CD4-positive, alpha-beta T cell treated with Interleukin-15 for 4 hours (primary cell): ENCODE data around the gene FADS3.

Source experiments
- DNase-seq: peaks from one replicate; pipeline ENCODE4 v3.0.0-alpha.2; 2020; ENCODE audit warnings: low spot score

The FADS3 gene

DNA sequence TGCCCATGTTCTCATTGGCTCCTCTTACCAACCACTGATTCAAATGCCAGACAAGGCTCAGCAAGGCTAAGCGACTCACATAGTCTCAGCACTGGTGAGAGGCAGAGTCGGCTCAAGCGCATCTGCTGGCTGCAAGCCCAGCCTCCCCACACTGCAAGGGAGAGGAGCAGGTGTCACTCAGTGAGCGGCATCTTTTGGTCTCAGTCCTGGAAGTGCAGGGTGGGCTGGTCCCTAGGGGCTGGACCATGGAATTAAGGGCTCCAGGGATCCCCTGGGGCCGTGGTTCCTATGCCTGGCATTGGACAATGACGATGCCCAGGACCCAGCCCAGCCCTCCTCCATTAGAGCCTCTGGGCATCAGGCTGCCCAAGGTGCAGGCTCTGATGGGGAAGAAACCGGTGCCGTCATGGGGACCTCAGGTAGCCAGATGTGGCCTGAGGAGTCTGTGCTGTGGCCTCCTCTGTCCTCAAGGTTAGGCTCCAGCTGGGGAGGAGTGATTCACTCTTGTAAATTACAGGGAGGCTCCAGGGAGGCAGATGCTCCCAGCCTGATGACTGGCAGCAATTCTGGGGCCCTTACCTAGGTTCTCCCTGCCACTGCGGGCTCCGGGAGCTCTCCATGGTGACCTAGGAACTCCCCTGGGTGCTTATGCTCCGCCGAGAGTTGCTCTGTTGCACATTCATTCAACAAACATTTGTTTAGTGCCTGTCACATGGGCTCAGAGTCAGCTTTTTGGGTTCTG, 35.2 kb downstream of the FADS3 start:
- DNase-seq: no peak

DNA sequence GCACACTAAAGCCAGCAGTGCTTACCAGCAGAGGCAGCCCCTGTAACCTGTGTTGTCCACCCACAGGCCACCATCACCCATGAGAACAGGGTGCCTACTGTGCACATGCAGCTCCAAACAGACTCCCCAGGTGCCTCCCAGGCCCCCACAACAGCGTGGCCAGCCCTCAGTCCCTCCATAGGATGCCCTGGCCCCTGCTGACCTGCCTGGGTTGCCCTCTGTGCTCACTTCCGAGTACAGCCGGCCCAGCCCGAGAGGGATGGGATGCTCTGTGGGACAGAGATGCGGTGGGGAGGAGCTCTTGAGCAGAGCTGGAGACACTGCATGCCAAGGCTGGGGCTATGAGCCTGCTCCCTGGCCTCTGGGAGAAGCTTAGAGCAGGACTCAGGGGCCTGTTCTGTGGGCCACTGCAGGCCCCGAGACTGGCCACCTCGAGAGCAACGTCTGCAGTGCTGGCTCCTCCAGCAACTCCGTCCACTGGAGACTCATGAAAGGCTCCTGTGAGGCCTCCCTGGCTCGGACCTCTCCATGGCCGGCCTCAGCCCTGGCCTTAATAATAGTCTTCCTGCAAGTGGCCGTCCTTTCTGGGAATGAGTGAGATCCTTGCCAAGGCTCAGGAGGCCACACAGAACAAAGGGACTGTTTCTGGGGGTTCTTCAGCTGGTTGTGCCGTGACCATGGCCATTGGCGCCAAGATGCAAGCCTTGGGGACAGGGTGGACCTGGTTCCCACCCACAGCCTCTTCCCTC, 36.2 kb downstream of the FADS3 start:
- DNase-seq: no peak

DNA sequence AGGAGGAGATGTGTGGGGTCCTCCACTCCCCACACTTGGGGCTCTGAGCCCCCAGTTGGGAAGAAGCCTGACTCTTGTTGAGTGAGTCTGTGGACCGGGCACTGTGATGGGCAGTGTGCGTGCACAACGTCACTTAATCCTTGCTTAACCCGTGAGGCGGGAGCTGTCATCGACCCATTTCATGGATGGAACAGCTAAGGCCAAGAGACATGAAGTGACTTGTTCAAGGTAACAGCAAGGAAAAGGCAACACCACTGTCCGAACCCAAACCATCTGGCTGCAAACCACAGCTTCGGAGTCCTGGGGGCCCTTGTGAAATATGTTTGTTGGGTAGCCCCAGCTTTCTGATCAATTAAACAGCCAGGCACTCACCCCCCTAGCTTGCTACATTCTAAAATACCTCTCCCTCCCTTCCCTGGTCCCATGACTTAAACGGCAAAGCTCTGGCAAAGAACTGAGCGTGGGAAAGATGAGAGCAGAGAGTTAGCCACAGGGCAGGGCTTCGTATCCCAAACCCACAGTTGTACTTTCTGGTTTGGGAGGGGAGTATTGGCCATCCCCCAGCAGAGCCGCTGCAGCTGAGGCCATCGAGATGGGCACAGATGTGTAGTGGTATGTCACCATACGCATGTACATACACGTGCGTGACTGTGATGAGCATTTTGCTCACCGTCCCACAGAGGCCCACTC, 37.0 kb downstream of the FADS3 start:
- DNase-seq: no peak

DNA sequence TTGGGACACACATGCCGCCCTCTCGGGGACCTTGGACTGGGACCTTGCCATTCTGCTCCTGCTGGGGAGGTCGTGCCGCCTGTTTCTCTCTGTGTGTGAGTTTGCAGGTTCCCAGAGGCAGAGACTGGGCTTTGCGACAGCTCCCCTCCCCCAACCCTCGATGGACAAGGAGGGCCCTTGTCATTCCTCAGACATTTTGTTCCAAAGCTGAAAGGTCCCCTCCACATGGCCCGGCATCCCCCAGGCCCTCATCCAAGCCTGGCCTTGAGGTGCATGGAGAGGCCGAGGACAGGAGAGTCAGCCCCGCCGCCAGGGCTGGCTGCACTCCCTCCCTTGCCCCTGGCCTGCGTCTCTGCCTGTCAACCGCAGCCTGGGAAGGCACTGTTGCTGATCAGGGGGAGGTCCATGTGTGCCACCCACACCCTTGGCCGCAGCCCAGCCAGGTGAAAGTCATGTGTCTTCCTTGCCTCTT, 37.6 kb downstream of the FADS3 start:
- DNase-seq: no peak

DNA sequence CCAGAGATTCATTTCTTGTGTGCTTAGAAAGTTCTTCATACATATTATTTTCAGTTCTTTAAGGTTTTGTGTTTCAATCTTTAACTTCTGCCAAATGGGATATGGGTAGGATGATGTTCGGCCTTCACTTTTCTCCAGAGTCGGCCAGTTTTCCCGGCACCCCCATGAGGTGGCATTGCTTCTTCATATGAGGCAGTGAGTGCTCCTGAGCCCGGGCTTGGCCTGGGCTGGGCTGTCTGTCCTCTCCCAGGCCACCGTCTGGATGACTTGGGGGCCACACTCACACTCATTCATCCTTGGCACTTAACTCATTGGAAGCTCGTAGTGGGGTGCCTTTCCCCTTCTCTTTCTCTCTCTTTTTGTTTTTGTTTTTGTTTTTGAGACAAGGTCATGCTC, 39.4 kb downstream of the FADS3 start:
- DNase-seq: no peak

DNA sequence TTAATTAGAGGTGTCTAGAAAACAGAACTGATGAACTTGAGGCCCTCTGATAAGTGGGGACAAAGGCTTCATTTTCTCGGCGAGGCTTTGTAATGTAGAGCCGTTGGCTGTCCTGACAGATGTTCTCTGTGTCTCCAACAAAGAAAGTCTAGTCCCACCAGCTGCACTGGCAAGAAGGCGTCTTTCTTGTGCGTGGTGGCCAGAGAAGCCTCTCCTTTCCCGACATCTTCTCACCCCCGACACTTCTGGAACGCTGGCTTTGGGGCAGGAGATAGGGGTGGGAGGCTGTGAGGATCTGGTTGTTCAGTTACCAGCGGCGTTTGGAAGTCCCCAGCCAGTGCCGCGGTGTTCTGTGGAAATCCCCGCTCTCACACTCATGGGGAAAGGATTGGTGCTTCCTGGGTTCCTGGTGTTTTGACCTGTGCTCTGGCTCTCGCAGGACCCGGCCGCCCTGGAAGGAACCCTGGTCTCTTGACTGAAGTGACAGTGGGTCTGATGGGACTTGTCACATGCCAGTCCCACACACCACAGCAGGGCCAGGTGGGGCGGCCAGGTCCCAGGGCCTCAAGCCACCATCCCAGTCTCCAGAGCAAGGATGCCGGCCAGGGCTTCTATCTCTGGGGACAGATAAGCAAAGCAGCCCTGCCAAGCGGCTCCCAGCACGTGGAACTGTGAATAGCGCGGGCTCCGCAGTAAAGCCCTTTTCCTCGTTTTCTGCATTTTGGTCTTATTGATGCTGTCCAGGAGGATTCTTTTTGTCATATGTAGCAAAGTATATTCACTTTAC, 40.0 kb downstream of the FADS3 start:
- no peak for DNase-seq

DNA sequence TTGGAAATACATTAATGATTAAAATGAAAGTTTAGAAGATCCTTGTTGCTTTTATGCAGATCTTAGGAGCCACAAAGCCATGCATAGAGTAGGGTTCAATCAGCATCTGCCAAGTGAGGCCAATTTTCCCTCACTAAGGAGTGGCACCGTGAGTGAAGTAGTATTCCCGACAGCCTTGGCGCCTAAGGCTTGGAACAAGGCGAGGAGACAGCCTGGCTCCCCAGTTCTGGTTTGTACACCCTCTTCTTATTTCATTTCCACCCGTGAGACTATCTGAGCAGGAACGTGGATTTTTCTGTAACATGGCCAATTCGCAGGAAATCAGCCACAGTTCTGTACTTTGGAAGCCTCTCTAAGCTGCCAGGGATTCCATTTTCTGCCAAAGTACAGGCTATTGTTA, 40.7 kb downstream of the FADS3 start:
- DNase-seq: no peak

DNA sequence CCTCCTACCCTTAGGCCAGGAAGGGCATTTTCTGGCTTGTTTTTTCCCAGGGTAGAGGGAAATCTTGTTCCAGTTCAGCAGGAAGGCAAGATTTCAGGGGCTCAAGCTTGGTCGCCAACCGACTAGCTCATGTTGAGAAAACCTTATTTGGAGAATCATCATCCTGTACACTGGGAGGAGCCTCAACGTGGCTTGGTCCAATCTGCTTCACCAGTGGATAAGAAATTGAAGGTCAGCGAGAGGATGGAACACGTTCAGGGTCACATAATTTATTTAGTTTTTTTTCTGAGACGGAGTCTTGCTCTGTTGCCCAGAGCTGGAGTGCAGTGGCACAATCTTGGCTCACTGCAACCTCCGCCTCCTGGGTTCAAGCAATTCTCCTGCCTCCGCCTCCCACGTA, 42.7 kb downstream of the FADS3 start:
- no peak for DNase-seq

DNA sequence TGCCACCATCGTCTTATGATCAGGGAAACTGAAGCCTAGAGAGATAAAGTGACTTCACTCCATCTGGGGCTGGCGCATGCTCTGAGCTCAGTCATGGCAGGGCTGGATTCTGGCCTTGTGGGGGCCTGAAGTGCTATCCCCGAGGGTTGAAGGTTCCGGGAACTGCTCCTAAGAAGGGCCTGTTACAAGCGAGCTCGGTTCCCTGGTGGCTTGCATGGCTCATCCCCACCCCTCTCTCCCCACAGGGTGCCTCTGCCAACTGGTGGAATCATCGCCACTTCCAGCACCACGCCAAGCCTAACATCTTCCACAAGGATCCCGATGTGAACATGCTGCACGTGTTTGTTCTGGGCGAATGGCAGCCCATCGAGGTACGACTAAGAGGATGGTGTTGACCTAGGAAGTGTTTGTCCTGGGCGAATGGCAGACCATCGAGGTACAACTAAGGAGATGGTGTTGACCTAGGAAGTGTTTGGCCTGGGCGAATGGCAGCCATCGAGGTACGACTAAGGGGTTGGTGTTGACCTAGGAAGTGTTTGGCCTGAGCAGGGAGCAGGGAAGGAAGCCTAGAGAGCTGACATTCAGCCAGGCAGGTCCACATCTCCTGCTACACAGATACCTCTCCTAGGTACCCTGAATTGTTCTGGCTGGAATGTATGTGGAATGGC, 43.3 kb downstream of the FADS3 start:
- DNase-seq: no peak

DNA sequence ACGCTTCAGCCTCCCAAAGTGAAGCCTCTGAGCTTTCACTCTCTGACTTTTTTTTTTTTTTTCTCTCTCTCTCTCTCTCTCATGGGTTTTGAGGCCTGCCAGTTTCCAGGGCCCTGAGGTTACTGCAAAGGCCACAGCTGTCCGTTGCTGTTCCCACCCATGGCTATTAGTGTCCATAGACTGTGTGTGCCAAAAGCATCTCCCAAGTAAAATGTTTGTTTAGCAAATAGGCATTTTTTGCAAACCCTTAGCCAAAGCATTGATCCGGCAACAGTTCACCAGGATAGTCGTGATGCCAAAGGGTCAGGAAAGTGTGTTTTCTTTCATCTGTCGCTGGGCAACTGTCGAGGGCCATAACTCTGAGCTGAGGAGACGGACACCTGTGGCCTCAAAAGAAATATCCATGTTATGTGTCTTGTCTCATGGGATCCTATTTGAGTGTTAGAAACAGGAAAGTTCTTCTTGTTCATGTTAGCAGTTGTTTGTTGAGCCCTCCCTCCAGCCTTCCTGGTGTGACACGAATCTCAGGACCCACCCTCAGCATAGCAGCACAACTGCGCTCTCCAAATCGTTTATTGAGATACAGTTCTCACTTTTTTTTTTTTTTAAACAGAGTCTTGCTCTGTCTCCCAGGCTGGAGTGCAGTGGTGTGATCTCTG, 44.9 kb downstream of the FADS3 start:
- DNase-seq: no peak

DNA sequence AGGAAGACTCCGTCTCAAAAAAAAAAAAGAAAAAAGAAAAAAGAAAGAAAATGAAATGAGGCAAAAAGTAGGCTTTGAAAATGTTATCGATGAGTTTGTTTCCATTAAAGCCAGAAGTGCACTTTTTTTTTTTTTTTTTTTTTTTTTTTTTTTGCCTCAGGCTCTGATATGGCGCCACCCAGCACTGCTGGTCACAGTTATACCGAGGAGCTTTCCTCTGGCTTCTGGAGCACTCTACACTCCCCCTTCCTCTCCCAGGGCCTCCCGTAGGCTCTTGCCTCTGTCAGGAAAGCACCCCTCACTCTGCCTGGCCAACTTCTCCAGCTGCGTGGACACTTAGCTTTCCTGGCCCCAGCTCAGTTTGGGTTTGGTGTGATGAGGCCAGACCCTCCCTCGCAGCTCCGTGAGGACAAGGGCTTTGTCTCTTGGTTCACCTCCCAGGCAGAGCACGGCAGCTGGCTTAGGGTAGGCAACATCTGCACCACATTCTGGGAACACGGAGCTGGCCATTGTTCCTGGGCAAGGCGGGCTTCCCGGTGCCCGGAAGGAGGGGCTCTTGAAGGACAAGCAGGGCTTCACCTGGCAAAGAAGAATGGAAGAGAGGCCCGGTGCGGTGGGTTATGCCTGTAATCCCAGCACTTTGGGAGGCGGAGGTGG, 46.3 kb downstream of the FADS3 start:
- no peak for DNase-seq

DNA sequence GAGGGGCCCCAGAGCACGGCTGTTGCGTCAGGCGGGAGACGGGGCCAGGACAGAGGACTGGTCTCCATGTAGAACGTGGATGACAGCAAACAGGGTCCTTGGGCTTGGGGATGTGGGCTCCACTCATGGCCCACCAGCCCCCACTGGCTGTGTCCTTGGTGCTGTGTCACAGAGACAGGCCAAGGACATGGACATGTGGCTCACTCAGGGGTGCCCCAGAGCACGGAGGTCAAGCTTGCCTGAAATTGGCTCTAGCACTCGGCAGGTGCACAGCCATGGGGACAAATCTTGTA, 48.9 kb downstream of the FADS3 start:
- DNase-seq: no peak

DNA sequence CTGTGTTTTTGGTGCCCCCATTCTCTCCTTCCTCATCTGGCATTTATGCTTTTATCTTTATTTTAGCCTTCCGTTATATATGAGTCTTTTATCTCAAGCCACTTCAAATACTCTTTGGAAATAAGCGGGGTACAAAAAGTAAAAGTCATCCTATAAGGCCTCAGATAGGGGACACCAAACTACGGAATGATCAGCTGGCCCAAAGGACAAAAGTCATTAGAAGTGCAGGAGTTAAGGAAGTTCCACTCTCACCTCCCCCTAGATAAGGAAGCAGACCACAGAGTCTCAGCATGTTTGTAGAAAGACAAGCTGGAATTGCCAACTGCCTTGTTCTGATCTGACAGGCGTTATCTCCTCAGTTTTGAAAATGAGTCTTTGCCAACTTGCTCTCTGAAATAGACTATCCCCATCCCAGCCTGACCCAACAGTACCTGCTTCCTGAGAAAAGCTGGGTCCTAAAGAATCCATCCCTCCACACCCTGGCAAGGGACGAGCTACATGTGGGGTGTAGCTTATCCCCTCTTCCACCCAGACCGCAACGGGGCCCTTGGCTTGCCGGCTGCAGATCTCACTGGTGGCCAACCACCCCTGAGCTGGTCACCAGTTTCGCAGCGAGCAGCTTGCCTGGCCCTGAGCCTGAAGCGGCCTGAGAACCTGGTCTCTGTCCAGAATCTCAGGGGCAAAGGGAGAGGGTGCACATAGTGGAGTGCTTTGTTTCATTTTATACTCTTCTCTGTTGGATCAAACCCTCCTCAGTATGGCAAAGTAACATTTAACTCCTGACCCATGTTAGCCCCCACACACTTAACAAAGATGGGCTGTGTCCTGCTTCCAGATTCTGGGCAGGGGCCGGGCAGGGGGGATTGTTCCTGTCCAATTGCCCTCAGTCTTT, 49.5 kb downstream of the FADS3 start:
- DNase-seq: no peak

DNA sequence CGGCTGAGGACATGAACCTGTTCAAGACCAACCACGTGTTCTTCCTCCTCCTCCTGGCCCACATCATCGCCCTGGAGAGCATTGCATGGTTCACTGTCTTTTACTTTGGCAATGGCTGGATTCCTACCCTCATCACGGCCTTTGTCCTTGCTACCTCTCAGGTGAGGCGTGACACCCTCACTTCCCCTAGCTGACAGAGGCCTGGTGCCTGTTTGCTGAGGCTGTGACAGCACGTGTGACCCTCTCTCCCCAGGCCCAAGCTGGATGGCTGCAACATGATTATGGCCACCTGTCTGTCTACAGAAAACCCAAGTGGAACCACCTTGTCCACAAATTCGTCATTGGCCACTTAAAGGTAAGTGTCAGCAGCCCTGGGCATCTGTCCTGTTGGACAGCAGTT, 51.0 kb downstream of the FADS3 start:
- DNase-seq: no peak

DNA sequence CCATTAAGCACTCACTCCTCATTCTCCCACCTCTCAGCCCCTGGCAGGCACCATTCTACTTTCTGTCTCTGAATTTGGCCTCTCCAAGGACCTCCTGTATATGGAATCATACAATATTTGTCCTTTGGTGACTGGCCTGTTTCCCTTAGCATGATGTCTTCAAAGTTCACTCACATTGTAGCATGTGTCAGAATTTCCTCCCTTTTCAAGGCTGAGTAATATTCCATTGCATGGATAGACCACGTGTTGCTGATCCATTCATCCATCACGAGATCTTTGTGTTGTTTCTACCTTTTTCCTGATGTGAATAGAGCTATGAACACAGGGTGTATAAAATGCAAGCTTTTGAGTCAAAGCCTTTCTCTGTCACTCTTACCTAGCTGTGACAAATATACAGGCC, 51.6 kb downstream of the FADS3 start:
- no peak for DNase-seq

DNA sequence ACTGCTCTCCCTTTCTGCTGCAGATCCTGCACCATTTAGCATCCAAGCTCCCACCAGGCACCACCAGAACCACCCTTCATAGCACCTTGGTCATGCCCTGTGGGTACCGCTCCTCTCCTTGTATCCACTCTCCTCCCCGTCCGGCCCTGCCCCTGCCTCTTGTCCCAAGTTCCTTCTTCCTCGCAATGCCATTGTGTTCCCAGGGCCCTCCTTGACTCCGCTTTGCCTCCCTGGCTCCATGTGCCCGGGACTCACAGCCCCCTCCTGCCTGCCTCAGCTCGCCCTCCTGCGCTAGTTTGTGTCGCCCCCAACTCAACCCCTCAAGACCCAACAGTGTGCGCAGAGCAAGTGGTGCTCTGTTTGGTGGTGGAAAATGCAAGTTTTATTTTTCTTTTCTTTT, 52.4 kb downstream of the FADS3 start:
- DNase-seq: no peak

DNA sequence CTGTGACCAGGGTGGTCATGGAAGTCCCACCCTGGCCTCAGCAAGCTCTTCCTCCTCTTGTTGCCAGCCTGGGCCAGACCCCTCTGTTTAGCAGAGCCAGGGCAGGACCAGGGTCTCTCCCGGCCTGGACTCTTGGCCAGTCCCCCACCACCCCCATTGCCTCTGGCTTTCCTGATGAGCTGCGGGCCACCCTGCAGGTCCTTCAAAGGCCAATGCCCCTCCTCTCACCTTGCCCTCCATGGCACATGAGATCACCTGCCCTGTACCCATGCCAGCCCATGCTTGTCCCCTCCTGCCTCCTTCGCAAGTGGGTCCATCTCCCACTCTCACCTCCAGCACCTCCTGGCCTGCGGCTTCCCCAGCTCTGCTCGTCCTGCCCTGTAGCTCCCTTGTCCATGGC, 52.8 kb downstream of the FADS3 start:
- DNase-seq: no peak

DNA sequence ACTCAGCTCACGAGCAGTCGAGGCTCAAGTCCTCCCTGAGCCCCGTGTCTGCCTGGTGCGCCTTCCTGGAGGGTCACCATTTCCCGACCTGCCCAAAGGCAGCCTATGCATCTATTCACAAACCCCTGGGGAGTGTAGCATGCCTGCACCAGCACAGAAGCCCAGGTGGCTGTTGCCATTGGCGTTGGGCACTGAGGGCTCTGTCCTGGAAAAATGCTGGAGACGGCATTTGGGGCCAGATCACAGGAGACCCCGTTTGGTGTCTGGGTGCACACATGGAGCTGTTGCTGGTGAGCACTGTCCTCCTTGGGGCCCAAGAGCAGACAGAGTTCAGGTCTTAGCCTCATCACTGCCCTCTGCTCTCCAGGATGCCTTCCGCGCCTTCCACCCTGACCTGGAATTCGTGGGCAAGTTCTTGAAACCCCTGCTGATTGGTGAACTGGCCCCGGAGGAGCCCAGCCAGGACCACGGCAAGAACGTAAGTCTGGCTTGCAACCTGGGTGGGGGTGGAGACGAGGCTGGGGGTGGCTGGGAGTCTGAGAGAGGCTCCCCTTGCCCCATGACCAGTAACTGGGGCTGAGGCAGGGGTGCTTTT, 53.8 kb downstream of the FADS3 start:
- DNase-seq: no peak

DNA sequence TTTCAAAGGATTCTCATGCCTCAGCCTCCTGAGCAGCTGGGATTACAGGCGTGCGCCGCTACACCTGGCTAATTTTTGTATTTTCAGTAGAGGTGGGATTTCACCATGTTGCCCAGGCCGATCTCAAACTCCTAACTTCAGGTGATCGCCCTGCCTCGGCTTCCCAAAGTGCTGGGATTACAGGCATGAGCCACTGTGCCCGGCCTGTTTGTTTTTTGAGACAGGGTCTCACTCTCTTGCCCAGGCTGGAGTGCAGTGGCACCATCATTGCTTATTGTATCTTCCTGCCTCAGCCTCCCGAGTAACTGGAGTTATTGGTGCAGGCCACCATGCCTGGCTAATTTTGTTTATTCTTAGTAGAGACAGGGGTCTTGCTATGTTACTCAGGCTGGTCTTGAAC, 55.2 kb downstream of the FADS3 start:
- DNase-seq: no peak
